GM19467 (cell line): ENCODE measurements around the gene CFAP97.
"Not testable (repeated sequence)": the region's sequence is repeated elsewhere in the genome, so short reads cannot be mapped to it uniquely, and the experiment has no call there.

ENCODE experiments used
- ATAC-seq: cut with Tn5 transposase; IDR thresholded peaks from one replicate; pipeline ENCODE4 v1.9.1; 2021; ENCODE audit warnings: mild to moderate bottlenecking, moderate library complexity; ENCODE audit not compliant: unreplicated experiment

Gene CFAP97

GRCh38 chr4:185224597-185224996 lies 20.8 kb upstream of the CFAP97 start:
- no peak for ATAC-seq

DNA sequence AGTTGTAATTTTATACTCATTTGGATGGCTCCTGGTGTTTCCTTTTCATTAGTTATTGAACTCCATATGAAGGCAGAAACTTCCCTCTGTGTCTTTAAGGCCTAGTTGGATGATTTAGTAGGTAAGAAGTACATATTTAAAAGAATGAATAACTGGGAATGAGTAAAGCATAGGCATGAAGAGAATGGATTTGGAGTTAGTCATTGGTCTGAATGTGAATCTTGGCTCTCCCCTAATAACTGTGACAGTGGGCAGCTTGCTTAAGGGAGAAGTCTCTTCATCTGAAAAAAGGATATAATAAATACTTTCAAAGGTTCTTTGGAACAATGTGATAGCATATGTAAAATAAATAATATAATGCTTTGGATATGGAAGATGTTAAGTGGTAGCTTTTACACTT lies 18.8 kb upstream of the CFAP97 start:
- no peak for ATAC-seq

DNA sequence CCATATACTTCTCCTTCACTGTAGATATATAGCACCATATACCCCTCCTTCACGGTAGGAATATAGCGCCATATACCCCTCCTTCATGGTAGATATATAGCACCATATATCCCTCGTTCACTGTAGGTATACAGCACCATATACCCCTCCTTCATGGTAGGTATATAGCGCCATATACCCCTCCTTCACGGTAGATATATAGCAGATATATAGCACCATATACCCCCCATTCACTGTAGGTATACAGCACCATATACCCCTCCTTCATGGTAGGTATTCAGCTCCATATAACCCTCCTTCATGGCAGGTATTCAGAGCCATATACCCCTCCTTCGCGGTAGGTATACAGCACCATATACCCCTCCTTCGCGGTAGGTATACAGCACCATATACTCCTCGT lies 18.1 kb upstream of the CFAP97 start:
- ATAC-seq, result no peak

GRCh38 chr4:185221491-185221890 lies 17.7 kb upstream of the CFAP97 start:
- no peak for ATAC-seq

DNA sequence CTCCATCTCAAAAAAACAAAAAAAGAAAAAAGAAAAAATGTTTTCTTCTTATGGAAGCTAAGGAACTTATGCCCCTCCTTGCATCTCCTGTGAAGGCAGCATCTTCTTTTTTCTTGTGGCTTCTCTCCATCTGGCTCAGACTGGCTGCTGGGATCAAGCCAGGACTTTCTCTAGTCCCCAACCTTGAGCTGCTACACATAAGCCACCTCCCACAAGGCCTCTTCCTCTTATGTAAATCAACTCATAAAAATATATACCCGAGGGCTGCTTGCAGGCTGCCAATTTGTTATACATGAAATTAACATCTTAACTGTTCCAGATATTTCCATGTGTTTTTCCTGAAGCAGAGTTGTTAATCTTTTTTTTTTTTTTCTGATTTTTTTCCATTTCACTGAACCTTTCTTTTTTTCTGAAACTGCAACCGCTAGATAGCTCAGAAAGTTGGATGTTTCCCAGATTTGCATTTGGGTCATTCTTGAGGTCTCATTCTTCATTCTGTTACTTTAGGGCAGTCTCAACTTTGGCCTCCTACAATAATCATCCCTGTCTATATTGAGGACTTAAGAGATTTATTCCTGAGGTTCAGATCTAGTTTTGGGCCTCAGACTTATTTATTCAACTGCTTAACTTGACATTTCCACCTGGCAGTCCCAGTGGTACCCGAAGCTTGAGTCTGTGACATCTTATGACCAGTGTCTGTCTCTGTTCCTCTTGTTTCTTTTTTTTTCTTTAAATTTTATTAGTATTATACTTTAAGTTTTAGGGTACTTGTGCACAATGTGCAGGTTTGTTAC lies 15.9 kb upstream of the CFAP97 start:
- ATAC-seq, result peak; percentile 74

DNA sequence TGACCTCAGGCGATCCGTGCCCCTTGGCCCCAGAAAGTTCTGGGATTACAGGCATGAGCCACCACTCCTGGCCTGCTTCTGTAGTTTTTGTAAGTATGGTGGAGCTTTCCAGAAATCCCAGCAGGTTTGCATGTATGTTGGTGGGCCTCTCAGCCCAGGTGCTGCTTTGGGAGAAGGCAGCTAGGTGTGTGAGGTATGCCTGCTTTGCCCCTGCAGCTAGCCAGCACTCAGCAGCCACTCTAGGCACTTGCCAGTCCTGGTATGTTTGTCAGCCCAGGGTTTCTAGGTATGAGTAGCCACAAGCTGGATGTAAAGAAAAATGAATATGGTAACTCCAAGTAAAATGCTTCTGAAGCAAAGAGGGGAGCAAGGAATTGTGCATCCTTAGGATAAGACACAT lies 14.5 kb upstream of the CFAP97 start:
- no peak for ATAC-seq

DNA sequence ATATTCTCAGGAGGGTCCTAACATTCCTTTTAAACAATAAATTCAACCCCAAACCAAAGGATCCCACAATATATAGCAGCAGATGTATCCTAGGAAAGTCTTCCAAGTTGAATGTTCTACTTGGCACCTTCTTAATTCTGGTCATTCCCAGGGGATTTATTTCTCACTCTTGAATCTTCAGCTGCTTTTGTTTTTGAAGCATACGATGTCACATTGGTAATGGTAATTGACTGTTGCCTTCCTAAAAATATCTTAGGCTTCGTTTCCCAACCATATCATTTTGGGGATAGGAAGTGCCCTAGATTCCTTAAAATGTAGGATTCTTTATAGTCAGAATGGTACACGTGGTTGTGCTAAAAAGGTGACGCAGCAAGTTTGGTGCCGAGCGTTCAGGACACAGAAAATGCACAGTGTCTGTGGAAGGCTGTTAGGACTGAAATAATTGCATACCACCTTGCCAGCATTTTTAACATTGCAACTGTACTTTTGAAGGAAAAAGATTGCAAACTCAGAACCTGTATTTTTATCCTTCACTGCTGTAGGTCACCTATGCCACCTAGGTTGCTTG lies 13.7 kb upstream of the CFAP97 start:
- ATAC-seq, result no peak

DNA sequence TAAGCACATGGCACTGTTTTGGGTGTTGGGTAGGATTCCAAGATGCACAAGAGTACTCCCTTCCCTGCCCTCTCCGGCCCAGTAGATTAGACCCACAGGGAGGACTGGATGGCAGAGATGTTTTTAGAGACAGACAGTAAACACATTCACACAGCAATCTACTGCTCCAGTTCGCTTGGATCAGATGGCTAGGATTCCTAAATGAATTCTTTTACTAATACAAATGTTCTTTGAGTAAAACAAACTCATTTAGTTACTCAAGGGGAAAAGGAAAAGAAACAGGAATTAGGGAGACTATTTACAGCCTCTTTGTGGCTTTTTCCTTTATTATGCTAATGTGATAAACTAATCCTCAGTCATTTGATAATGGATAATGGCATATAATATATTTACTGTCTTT lies 11.5 kb upstream of the CFAP97 start:
- no peak for ATAC-seq

GRCh38 chr4:185213877-185214276 lies 10.1 kb upstream of the CFAP97 start:
- ATAC-seq, result peak; percentile 31

DNA sequence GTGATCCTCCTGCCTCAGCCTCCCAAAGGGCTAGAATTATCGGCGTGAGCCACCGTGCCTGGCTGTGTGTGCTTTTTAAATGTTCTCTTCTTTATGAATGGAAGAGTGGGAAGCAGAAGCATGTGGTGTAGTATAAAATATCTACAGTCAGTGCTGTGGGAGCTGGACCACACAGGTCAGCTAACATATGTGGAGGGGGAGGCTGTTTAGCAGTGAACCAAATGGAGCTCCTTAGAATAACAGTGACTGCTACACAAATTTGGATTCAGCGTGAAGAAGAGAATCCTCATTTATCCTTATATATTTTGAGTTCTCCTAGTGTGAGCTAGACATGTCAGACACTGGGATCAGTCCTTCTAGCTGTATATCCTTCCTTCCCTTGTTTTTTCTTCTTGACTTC lies 8.8 kb upstream of the CFAP97 start:
- no peak for ATAC-seq

GRCh38 chr4:185211641-185212040 lies 7.8 kb upstream of the CFAP97 start:
- no peak for ATAC-seq

GRCh38 chr4:185211035-185211434 lies 7.2 kb upstream of the CFAP97 start:
- no peak for ATAC-seq

DNA sequence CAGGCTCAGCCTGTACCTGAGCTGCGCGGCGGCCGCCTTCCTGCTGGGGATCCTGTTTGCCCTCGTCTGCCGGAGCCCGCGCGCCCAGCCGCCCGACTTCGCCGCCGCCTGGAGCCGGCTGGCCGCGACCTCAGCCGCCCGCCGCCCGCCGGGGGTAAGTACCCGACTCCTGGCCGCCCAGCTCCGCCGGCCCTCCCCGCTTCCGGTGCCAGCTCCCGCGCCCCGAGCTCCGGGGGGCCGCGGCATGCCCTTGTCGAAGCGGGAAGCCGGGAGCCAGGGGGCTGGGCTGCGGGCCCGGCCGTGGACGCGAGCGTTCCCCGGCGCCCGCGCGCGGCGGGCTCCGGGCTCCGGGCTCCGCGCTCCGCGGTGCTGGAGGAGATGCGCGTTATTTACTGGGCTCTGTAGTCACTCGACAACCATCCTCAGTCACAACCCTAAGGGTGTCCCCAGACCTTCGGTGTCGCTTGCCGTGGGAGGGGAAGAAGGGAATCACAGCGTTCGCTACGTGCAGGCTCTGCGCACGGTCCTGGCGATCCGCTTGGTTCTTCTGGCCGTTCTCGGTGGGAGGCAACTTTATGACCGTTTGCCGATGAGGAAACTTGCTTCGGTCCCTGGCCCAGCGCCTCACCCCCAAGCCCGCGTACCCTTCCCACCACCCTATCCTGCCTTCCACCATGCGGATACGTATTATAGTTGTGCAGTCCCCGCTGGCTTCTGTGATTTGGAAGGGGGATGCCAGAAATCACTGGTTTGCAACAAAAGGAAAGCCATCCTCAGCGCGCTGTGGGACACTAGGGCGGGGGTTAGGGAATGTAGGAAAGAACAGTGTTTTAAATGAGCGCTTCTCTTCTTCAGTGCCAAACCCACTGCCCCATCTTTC lies 6.5 kb upstream of the CFAP97 start:
- peak; percentile 12 for ATAC-seq

DNA sequence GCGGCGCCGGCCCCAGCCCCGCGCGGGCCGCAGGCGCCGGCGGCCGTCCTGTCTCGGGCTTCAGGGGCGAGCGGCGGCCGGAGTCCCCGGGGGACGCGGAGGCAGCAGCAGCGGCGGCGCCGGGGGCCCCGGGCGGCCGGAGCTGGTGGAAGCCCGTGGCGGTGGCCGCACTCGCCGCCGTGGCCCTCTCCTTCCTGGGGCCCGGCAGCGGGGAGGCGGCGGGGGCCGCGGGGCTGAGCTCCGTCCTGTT lies 6.0 kb upstream of the CFAP97 start:
- peak; percentile 14 for ATAC-seq

GRCh38 chr4:185209031-185209851 lies 5.4 kb upstream of the CFAP97 start, which contains the start of gene SNX25:
SNX25 (plus strand) TSS chr4:185209598; CDS start chr4:185209827, 229 bp downstream.
- peak; percentile 74 for ATAC-seq

- no peak for ATAC-seq
Observed at GRCh38 chr4:185207466-185207865, 3.7 kb upstream of the CFAP97 start.

- ATAC-seq, result no peak
Observed at GRCh38 chr4:185205697-185206342, 2.0 kb upstream of the CFAP97 start.

DNA sequence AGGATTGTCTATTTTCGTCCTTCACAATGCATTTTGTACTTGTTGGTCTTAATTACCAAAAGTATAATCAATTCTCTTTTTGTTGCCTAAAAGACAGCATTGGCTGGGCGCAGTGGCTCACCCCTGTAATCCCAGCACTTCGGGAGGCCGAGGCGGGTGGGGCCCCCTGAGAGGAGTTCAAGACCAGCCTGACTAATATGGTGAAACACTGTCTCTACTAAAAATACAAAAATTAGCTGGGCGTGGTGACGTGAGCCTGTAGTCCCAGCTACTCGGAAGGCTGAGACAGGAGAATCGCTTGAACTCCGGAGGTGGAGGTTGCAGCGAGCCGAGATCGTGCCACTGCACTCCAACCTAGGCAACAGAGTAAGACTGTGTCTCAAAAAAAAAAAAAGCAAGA lies 1.3 kb upstream of the CFAP97 start:
- ATAC-seq, result not testable (repeated sequence)

- ATAC-seq, result no peak
Observed at GRCh38 chr4:185204238-185204910, 574 bp upstream of the CFAP97 start.

- ATAC-seq, result peak; percentile 0
Observed at GRCh38 chr4:185202984-185203485, 765 bp downstream of the CFAP97 start.
